Astrocyte of the cerebellum (primary cell): Measurements from ENCODE around the gene CAMTA1.

ENCODE experiments used
- DNase-seq: peaks from one replicate; pipeline ENCODE4 v3.0.0-alpha.2; 2011; ENCODE audit warnings: low read depth
- H3K4me3 ChIP-seq: 2 replicates; pipeline ENCODE4 v1.5.1; 2011; ENCODE audit warnings: mild to moderate bottlenecking, low read depth, low read length, moderate library complexity
- CTCF ChIP-seq: IDR thresholded peaks from 2 replicates; pipeline ENCODE4 v1.5.1; 2012; ENCODE audit warnings: low read length, low read depth, moderate library complexity, mild to moderate bottlenecking; ENCODE audit errors: missing control alignments
- in situ Hi-C: cut with HindIII; loops from 2 replicates; pipeline ENCODE4 v1.10.0; 2017; ENCODE audit warnings: low sequenced_read_pairs

CAMTA1 gene

GRCh38 chr1:7477593-7477992 is 692.3 kb downstream of the CAMTA1 start:
- H3K4me3 ChIP-seq, result no peak overlapping the region
- no peak for TF ChIP-seq CTCF
- in situ Hi-C loops, result no loop called here
- DNase-seq, result no peak

- in situ Hi-C loops, result no loop called here
- DNase-seq, result no peak
- TF ChIP-seq CTCF, result no peak
- H3K4me3 ChIP-seq, result no peak overlapping the region
Measured at GRCh38 chr1:7478142-7478790, 693.0 kb downstream of the CAMTA1 start.

GRCh38 chr1:7478809-7479499 is 693.7 kb downstream of the CAMTA1 start:
- in situ Hi-C loops, result no loop called here
- no peak overlapping the region for H3K4me3 ChIP-seq
- DNase-seq, result no peak
- no peak for TF ChIP-seq CTCF

- no peak for TF ChIP-seq CTCF
- DNase-seq, result no peak
- in situ Hi-C loops, result no loop called here
- no peak overlapping the region for H3K4me3 ChIP-seq
Measured at GRCh38 chr1:7479571-7479970, 694.3 kb downstream of the CAMTA1 start.

GRCh38 chr1:7481194-7481593 is 695.9 kb downstream of the CAMTA1 start:
- in situ Hi-C loops, result no loop called here
- no peak for TF ChIP-seq CTCF
- no peak overlapping the region for H3K4me3 ChIP-seq
- no peak for DNase-seq

- no peak overlapping the region for H3K4me3 ChIP-seq
- DNase-seq, result no peak
- in situ Hi-C loops, result no loop called here
- no peak for TF ChIP-seq CTCF
Measured at GRCh38 chr1:7482077-7482476, 696.8 kb downstream of the CAMTA1 start.
